NCI-H1105 treated with DMSO at 0.1 percent for 48 hours (cell line): ENCODE data around the gene LTN1.
"Not testable (repeated sequence)": the region's sequence is repeated elsewhere in the genome, so short reads cannot be mapped to it uniquely, and the experiment has no call there.

ENCODE experiments used
- DNase-seq: peaks from one replicate; lab custom pipeline; 2025; lab: John Stamatoyannopoulos, UW

LTN1 gene

GRCh38 chr21:28931708-28932372 lies 60.8 kb downstream of the LTN1 start:
- DNase-seq: not testable (repeated sequence)

GRCh38 chr21:28928578-28929420 lies 63.9 kb downstream of the LTN1 start:
- peak; percentile 3 for DNase-seq

- no peak for DNase-seq
Measured at GRCh38 chr21:28927130-28927529, 65.5 kb downstream of the LTN1 start.

- no peak for DNase-seq
Measured at GRCh38 chr21:28923439-28923975, 69.2 kb downstream of the LTN1 start.

- DNase-seq: no peak
Measured at GRCh38 chr21:28922368-28922767, 70.3 kb downstream of the LTN1 start.

GRCh38 chr21:28916150-28916893 lies 76.4 kb downstream of the LTN1 start:
- DNase-seq: no peak

- no peak for DNase-seq
Measured at GRCh38 chr21:28913071-28913470, 79.6 kb downstream of the LTN1 start.

GRCh38 chr21:28910280-28910887 lies 82.3 kb downstream of the LTN1 start:
- DNase-seq: no peak

GRCh38 chr21:28908351-28908750 lies 84.3 kb downstream of the LTN1 start:
- no peak for DNase-seq

GRCh38 chr21:28906841-28907240 lies 85.8 kb downstream of the LTN1 start:
- no peak for DNase-seq

GRCh38 chr21:28906236-28906635 lies 86.4 kb downstream of the LTN1 start:
- no peak for DNase-seq

- DNase-seq: no peak
Measured at GRCh38 chr21:28904961-28905435, 87.7 kb downstream of the LTN1 start.

- no peak for DNase-seq
Measured at GRCh38 chr21:28903448-28903847, 89.2 kb downstream of the LTN1 start.

- DNase-seq: no peak
Measured at GRCh38 chr21:28900481-28900880, 92.2 kb downstream of the LTN1 start.

GRCh38 chr21:28899744-28900143 lies 92.9 kb downstream of the LTN1 start:
- DNase-seq: no peak

- DNase-seq: no peak
Measured at GRCh38 chr21:28899220-28899619, 93.5 kb downstream of the LTN1 start.

- DNase-seq: no peak
Measured at GRCh38 chr21:28893687-28894086, 99.0 kb downstream of the LTN1 start.

GRCh38 chr21:28892199-28893111 lies 100.2 kb downstream of the LTN1 start:
- DNase-seq: no peak

- DNase-seq: no peak
Measured at GRCh38 chr21:28885853-28886177, 106.9 kb downstream of the LTN1 start.

- DNase-seq: peak; percentile 94
Measured at GRCh38 chr21:28884976-28885852, 107.5 kb downstream of the LTN1 start.
